IPS-15b (cell line): ENCODE data around the gene GPR89B.
"Not testable (repeated sequence)": the region's sequence is repeated elsewhere in the genome, so short reads cannot be mapped to it uniquely, and the experiment has no call there.

Experiments used
- H3K27me3 ChIP-seq: one replicate; pipeline ENCODE4 v1.6.1; 2013; ENCODE audit warnings: low read length; ENCODE audit not compliant: control insufficient read depth, insufficient read depth
- H3K36me3 ChIP-seq: one replicate; pipeline ENCODE4 v1.6.1; 2013; ENCODE audit warnings: low read length; ENCODE audit not compliant: control insufficient read depth, insufficient read depth
- H3K4me1 ChIP-seq: one replicate; pipeline ENCODE4 v1.6.1; 2013; ENCODE audit warnings: mild to moderate bottlenecking, low read length; ENCODE audit not compliant: control insufficient read depth, insufficient read depth
- H3K4me3 ChIP-seq: one replicate; pipeline ENCODE4 v1.5.1; 2013; ENCODE audit warnings: low read depth, low read length
- H3K9ac ChIP-seq: one replicate; pipeline ENCODE4 v1.6.1; 2013; ENCODE audit warnings: low read depth, mild to moderate bottlenecking, low read length
- H3K9me3 ChIP-seq: one replicate; pipeline ENCODE4 v1.6.1; 2013; ENCODE audit warnings: mild to moderate bottlenecking, low read length; ENCODE audit not compliant: control insufficient read depth, insufficient read depth

Gene GPR89B

DNA sequence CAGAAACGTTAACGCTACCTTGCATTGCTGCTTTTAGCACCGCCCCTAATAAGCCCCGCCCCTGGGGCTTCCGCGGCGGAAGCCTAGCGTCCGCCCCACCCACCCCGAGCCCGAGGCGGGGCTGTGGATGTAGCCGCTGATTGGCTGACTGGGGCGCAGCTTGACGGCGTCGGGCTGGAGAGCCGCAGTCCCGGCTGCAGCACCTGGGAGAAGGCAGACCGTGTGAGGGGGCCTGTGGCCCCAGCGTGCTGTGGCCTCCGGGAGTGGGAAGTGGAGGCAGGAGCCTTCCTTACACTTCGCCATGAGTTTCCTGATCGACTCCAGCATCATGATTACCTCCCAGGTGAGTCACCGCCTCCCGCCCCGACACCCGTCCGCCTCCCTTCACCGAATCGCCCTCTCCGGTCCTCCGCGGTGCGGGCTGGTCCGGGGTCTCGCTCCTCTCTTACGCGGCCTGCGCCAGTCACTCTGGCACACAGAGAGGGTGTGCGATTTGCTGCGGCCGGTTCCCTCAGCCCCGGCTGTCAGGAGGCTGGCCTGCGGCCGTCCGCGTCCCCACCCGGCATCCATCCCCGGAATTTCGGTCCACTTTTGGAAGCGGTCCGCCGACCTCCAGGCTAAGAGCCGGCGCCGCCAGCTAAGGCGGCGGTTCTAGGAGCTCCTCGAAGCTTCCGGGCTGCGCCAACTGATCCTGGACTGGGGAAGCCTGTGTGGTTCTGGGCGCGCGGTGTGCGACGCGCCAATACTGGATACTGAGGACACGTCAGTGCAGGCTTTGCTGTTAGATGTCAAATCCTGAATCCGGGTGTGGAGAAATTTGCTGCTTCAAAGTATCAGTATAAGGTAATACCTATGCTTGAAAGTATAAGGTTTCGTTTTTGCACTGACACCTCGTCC, at the start of gene GPR89B:
Gene GPR89B, plus strand, starts transcription at position 185 of the 897 bp plus-strand sequence. Its CDS starts 117 bp downstream, at position 302.
- not testable (repeated sequence) for H3K36me3 ChIP-seq, H3K27me3 ChIP-seq, H3K4me1 ChIP-seq, H3K9me3 ChIP-seq
- Histone ChIP-seq H3K4me3 (peak within 1 kb of the TSS; percentile 77), H3K9ac (peak within 1 kb of the TSS; percentile 83)

GRCh38 chr1:147879911-147880310, 48.3 kb upstream of the GPR89B start:
- no peak overlapping the region for H3K9ac ChIP-seq
- no peaks in the 10 kb centered on the region for H3K27me3 ChIP-seq
- H3K9me3 ChIP-seq, result no peaks in the 10 kb centered on the region
- no peaks in the 10 kb centered on the region for H3K4me1 ChIP-seq
- H3K4me3 ChIP-seq, result no peak overlapping the region
- no peaks in the 10 kb centered on the region for H3K36me3 ChIP-seq

DNA sequence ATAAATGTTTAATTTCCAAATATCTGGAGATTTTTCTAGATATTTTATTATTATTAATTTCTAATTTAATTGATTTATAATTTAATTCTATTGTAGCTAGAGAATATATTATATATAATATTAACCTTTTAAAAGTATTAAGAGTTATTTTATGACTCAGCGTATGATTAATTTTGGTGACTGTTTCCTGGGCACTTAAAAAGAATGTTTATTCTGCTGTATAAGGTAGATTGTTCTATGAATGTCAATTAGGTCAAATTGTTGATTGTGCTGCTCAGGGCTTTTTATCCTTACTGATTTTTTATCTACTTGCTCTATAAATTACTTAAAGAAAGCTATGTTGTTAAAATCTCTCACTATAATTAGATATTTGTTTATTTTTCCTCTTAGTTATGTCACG, 45.7 kb upstream of the GPR89B start:
- Histone ChIP-seq H3K4me1 (no peaks in the 10 kb centered on the region), H3K4me3 (no peak overlapping the region), H3K27me3 (no peaks in the 10 kb centered on the region), H3K9me3 (no peaks in the 10 kb centered on the region), H3K36me3 (no peaks in the 10 kb centered on the region), H3K9ac (no peak overlapping the region)

GRCh38 chr1:147890177-147890790, 37.9 kb upstream of the GPR89B start:
- H3K36me3 ChIP-seq, result no peaks in the 10 kb centered on the region
- no peaks in the 10 kb centered on the region for H3K9me3 ChIP-seq
- peaks cover 7% of the 10 kb centered on the region for H3K4me1 ChIP-seq
- H3K4me3 ChIP-seq, result no peak overlapping the region
- no peak overlapping the region for H3K9ac ChIP-seq
- no peaks in the 10 kb centered on the region for H3K27me3 ChIP-seq

- Histone ChIP-seq H3K9ac (no peak overlapping the region), H3K27me3 (no peaks in the 10 kb centered on the region)
These were observed 37.1 kb upstream of the GPR89B start for GRCh38 chr1:147891088-147891487.

GRCh38 chr1:147892216-147892615, 36.0 kb upstream of the GPR89B start:
- Histone ChIP-seq H3K9me3 (no peaks in the 10 kb centered on the region), H3K36me3 (no peaks in the 10 kb centered on the region), H3K9ac (no peak overlapping the region), H3K4me1 (peaks cover 7% of the 10 kb centered on the region), H3K4me3 (no peak overlapping the region), H3K27me3 (no peaks in the 10 kb centered on the region)

More at GRCh38 chr1:147891088-147891487, 37.1 kb upstream of the GPR89B start:
- peaks cover 7% of the 10 kb centered on the region for H3K4me1 ChIP-seq
- H3K36me3 ChIP-seq, result no peaks in the 10 kb centered on the region
- H3K4me3 ChIP-seq, result no peak overlapping the region
- no peaks in the 10 kb centered on the region for H3K9me3 ChIP-seq

- Histone ChIP-seq H3K27me3 (no peaks in the 10 kb centered on the region), H3K9me3 (no peaks in the 10 kb centered on the region), H3K9ac (no peak overlapping the region), H3K4me1 (peaks cover 7% of the 10 kb centered on the region), H3K4me3 (no peak overlapping the region), H3K36me3 (no peaks in the 10 kb centered on the region)
These were observed 35.4 kb upstream of the GPR89B start for GRCh38 chr1:147892731-147893214.

DNA sequence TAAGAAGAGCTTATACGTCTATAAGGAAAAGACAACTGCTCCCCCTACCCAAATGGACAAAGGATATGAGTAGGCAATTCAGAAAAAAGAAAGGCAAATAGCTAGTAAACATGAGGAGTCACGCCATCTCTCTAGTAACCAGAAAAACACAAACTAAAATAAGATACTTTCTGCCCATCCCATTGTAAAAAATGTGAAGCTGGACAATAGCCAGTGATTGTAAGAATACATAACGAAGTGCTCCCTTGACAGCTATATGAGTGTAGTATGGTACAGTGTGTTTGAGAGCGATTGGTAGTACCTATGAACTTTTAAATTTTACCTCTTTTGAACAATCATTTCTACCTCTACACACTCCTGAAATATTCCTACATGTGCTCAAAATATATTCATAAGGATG, 33.1 kb upstream of the GPR89B start:
- H3K9me3 ChIP-seq, result no peaks in the 10 kb centered on the region
- H3K4me3 ChIP-seq, result no peak overlapping the region
- peaks cover 3% of the 10 kb centered on the region for H3K4me1 ChIP-seq
- no peaks in the 10 kb centered on the region for H3K36me3 ChIP-seq
- H3K9ac ChIP-seq, result no peak overlapping the region
- H3K27me3 ChIP-seq, result no peaks in the 10 kb centered on the region

DNA sequence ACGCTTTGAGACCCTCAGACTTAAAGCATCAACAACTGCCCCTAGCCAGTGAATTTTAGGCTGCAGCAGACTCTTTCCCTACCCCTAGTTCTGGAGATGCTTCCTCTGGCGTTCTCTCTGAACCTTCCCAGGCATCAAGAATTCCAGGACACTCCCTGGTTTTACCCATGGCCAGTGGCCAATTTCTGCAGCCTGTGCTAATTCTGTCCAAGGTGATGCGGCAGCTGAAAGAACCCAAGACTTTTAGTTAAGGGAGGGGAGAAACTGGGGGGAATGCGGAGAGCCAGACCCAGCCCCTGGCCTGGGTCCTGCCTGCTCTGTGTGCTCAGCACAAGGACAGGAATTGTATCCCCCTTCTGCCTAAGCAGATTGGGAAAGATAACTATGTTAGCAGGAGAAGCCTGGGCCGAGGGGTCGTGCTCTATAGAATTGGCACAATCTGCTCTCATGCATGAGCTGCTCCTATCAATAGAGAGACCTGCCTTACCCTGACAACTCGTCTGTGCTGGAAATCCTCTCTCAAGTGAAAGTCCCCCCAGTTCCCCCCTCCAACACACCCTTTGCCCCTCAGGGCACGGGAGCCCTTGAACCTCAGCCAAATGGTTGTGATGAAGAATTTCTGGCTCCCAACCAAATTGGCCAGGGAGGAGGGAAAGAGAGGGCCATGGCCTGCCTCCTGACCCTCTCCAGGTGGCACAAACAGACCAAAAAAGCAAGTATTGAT, 31.0 kb upstream of the GPR89B start:
- Histone ChIP-seq H3K9me3 (no peaks in the 10 kb centered on the region), H3K9ac (no peak overlapping the region), H3K36me3 (no peaks in the 10 kb centered on the region), H3K4me1 (peaks cover 3% of the 10 kb centered on the region), H3K4me3 (no peak overlapping the region), H3K27me3 (no peaks in the 10 kb centered on the region)

DNA sequence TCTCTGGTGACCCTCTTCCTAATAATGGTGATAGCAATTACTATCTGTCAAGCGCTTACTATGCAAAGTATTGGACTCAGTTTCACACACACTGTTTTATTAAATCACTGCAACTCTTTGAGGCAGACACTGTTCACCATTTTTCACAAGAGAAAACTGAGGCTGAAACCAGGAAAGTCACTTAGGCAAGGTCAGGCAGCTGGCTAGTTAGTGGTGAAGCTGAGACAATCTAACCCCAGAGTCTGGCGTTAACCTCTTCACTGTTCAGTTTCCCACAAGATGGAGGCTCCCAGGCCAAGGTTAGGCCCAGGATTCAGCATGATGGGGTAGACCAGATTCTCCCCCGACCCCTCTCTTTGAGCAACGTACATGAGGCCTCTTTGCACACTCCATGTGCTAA, 30.4 kb upstream of the GPR89B start:
- no peaks in the 10 kb centered on the region for H3K27me3 ChIP-seq
- no peak overlapping the region for H3K9ac ChIP-seq

GRCh38 chr1:147902253-147902845, 25.9 kb upstream of the GPR89B start, which contains the start of gene GJA8:
TSS of gene GJA8 (plus strand) at chr1:147902795. CDS start at chr1:147907956, 5,161 bp downstream.
- Histone ChIP-seq H3K9ac (no peak within 1 kb of the TSS), H3K4me3 (no peak within 1 kb of the TSS), H3K4me1 (no peaks in the 10 kb centered on the region), H3K36me3 (no peaks in the 10 kb centered on the region), H3K9me3 (no peaks in the 10 kb centered on the region), H3K27me3 (no peaks in the 10 kb centered on the region)

More for the DNA sequence above, 30.4 kb upstream of the GPR89B start:
- Histone ChIP-seq H3K36me3 (no peaks in the 10 kb centered on the region), H3K4me3 (no peak overlapping the region), H3K4me1 (no peaks in the 10 kb centered on the region), H3K9me3 (no peaks in the 10 kb centered on the region)
